IMR-90 (cell line): ENCODE measurements around the gene OR6B1. TPM values are rescaled to one million over a fixed set of nuclear protein-coding genes. Genes with fewer than 3 reads are reported as not detected.

ENCODE experiments used
- ATAC-seq: fragments of 200-7000 bp; cut with Tn5 transposase; 2 replicates; pipeline ENCODE4 v1.9.1; 2020; ENCODE audit warnings: low read depth, mild to moderate bottlenecking, moderate library complexity
- BruUV-seq: library from RNA; stranded (reverse); fragments of 400-500 nt; replicated peaks from 2 replicates; lab custom pipeline; 2021; lab: Mats Ljungman, UMichigan
- CTCF ChIA-PET: fragments of 300-600 bp; formaldehyde crosslinking; extraction: SDS; loops from one replicate; lab custom pipeline; 2021; ENCODE audit warnings: antibody characterized with exemption; lab: Yijun Ruan, JAX
- POLR2A ChIA-PET: fragments of 300-600 bp; sonication (Branson Sonifier 250); formaldehyde crosslinking; loops from one replicate; lab custom pipeline; 2022; ENCODE audit warnings: antibody characterized with exemption; ENCODE audit not compliant: unreplicated experiment; lab: Charles Lee
- DNase-seq: peaks from one replicate; pipeline ENCODE4 v3.0.0; 2013
- H2AFZ ChIP-seq: replicated peaks from 2 replicates; pipeline ENCODE3; 2013; ENCODE audit warnings: low read length, mild to moderate bottlenecking; ENCODE audit not compliant: poor library complexity
- H2AK5ac ChIP-seq: 2 replicates; pipeline ENCODE4 v1.6.1; 2013; ENCODE audit warnings: low read depth, low read length, inconsistent platforms
- H2AK9ac ChIP-seq: replicated peaks from 2 replicates; pipeline ENCODE3; 2013; ENCODE audit warnings: mild to moderate bottlenecking, low read depth, low read length, moderate library complexity; ENCODE audit not compliant: poor library complexity
- H2BK120ac ChIP-seq: 2 replicates; pipeline ENCODE4 v1.6.1; 2013; ENCODE audit warnings: low read depth, low read length, inconsistent platforms
- H2BK15ac ChIP-seq: 3 replicates; pipeline ENCODE4 v1.6.1; 2013; ENCODE audit warnings: low read depth, low read length, inconsistent platforms
- H2BK20ac ChIP-seq: 2 replicates; pipeline ENCODE4 v1.6.1; 2013; ENCODE audit warnings: low read depth, mild to moderate bottlenecking, inconsistent platforms, low read length, moderate library complexity
- H2BK5ac ChIP-seq: 2 replicates; pipeline ENCODE4 v1.6.1; 2013; ENCODE audit warnings: mild to moderate bottlenecking, low read depth, low read length, inconsistent platforms; ENCODE audit not compliant: poor library complexity, severe bottlenecking
- H3K14ac ChIP-seq: replicated peaks from 2 replicates; pipeline ENCODE4 v1.6.1; 2013; ENCODE audit warnings: low read depth, low read length, inconsistent platforms
- H3K18ac ChIP-seq: 2 replicates; pipeline ENCODE4 v1.6.1; 2013; ENCODE audit warnings: low read depth, low read length, control low read depth
- H3K23ac ChIP-seq: 2 replicates; pipeline ENCODE4 v1.6.1; 2013; ENCODE audit warnings: low read depth, low read length, inconsistent platforms
- H3K27ac ChIP-seq: 2 replicates; pipeline ENCODE4 v1.5.1; 2013; ENCODE audit warnings: mild to moderate bottlenecking, control low read depth, low read length; ENCODE audit not compliant: insufficient read depth
- H3K27me3 ChIP-seq: 2 replicates; pipeline ENCODE4 v1.6.1; 2013; ENCODE audit warnings: low read length; ENCODE audit not compliant: control insufficient read depth, insufficient read depth
- H3K36me3 ChIP-seq: 2 replicates; pipeline ENCODE4 v1.6.1; 2013; ENCODE audit warnings: low read length, mixed read lengths; ENCODE audit not compliant: control insufficient read depth, insufficient read depth
- H3K4ac ChIP-seq: 2 replicates; pipeline ENCODE4 v1.6.1; 2013; ENCODE audit warnings: low read depth, low read length, inconsistent platforms
- H3K4me1 ChIP-seq: 2 replicates; pipeline ENCODE4 v1.6.1; 2013; ENCODE audit warnings: low read length, mixed read lengths; ENCODE audit not compliant: control insufficient read depth, insufficient read depth
- H3K4me2 ChIP-seq: 2 replicates; pipeline ENCODE4 v1.6.1; 2013; ENCODE audit warnings: low read depth, mild to moderate bottlenecking, control low read depth, low read length, moderate library complexity
- H3K4me3 ChIP-seq: 2 replicates; pipeline ENCODE4 v1.5.1; 2013; ENCODE audit warnings: low read depth, mild to moderate bottlenecking, control low read depth, low read length, moderate library complexity; ENCODE audit not compliant: insufficient read depth
- H3K56ac ChIP-seq: 2 replicates; pipeline ENCODE4 v1.6.1; 2013; ENCODE audit warnings: low read length, inconsistent platforms; ENCODE audit not compliant: insufficient read depth; ENCODE audit errors: extremely low read depth
- H3K79me1 ChIP-seq, 2 experiments: 2 replicates each; pipeline ENCODE4 v1.6.1; 2013; ENCODE audit warnings: low read length in 2 of 2, inconsistent platforms in 1 of 2, low read depth in 1 of 2
- H3K9ac ChIP-seq: 2 replicates; pipeline ENCODE4 v1.6.1; 2013; ENCODE audit warnings: low read depth, low read length, control low read depth
- H3K9me1 ChIP-seq: 2 replicates; pipeline ENCODE4 v1.6.1; 2013; ENCODE audit warnings: low read length, inconsistent platforms; ENCODE audit not compliant: insufficient read depth
- H3K9me3 ChIP-seq: 2 replicates; pipeline ENCODE4 v1.6.1; 2013; ENCODE audit warnings: low read length; ENCODE audit not compliant: control insufficient read depth, insufficient read depth
- H4K20me1 ChIP-seq: 2 replicates; pipeline ENCODE4 v1.6.1; 2013; ENCODE audit warnings: low read length, inconsistent platforms; ENCODE audit not compliant: insufficient read depth
- H4K5ac ChIP-seq: 2 replicates; pipeline ENCODE4 v1.6.1; 2013; ENCODE audit warnings: mild to moderate bottlenecking, low read depth, low read length, control low read depth
- H4K8ac ChIP-seq, 2 experiments: 2 replicates each; pipeline ENCODE4 v1.6.1; 2013; ENCODE audit warnings: low read depth in 2 of 2, low read length in 2 of 2, control low read depth in 1 of 2, inconsistent platforms in 1 of 2
- H4K91ac ChIP-seq: 2 replicates; pipeline ENCODE4 v1.6.1; 2013; ENCODE audit warnings: low read depth, low read length, inconsistent platforms; ENCODE audit not compliant: insufficient read depth
- BHLHE40 ChIP-seq: fragments of 150-350 bp; IDR thresholded peaks from 2 replicates; pipeline ENCODE4 v1.6.1; 2016; ENCODE audit warnings: mild to moderate bottlenecking, low read depth, low read length
- CEBPB ChIP-seq: IDR thresholded peaks from 2 replicates; pipeline ENCODE4 v1.6.1; 2012; ENCODE audit warnings: low read depth, low read length, improper control_type of control experiment
- CHD1 ChIP-seq: IDR thresholded peaks from 2 replicates; pipeline ENCODE4 v1.6.1; 2012; ENCODE audit warnings: low read depth, low read length, improper control_type of control experiment
- FOS ChIP-seq: fragments of 150-350 bp; IDR thresholded peaks from 2 replicates; pipeline ENCODE4 v1.6.1; 2016; ENCODE audit warnings: low read depth, low read length
- MAFK ChIP-seq: IDR thresholded peaks from 2 replicates; pipeline ENCODE4 v1.6.1; 2012; ENCODE audit warnings: low read depth, low read length, improper control_type of control experiment
- MAZ ChIP-seq: IDR thresholded peaks from 2 replicates; pipeline ENCODE4 v1.6.1; 2012; ENCODE audit warnings: low read depth, mild to moderate bottlenecking, low read length, improper control_type of control experiment, moderate library complexity, borderline replicate concordance
- MXI1 ChIP-seq: IDR thresholded peaks from 2 replicates; pipeline ENCODE4 v1.6.1; 2012; ENCODE audit warnings: low read depth, mild to moderate bottlenecking, low read length, moderate library complexity, borderline replicate concordance
- NFE2L2 ChIP-seq: fragments of 150-350 bp; IDR thresholded peaks from 2 replicates; pipeline ENCODE4 v1.6.1; 2016; ENCODE audit warnings: low read depth, mild to moderate bottlenecking, low read length
- POLR2A ChIP-seq: IDR thresholded peaks from 2 replicates; pipeline ENCODE4 v1.6.1; 2012; ENCODE audit warnings: mild to moderate bottlenecking, low read depth, low read length
- RAD21 ChIP-seq: IDR thresholded peaks from 2 replicates; pipeline ENCODE4 v1.6.1; 2012; ENCODE audit warnings: low read length, improper control_type of control experiment
- RCOR1 ChIP-seq: IDR thresholded peaks from 2 replicates; pipeline ENCODE4 v1.6.1; 2012; ENCODE audit warnings: mild to moderate bottlenecking, low read length, improper control_type of control experiment; ENCODE audit not compliant: insufficient replicate concordance
- RFX5 ChIP-seq: IDR thresholded peaks from 2 replicates; pipeline ENCODE4 v1.8.0; 2012; ENCODE audit warnings: low read depth, mild to moderate bottlenecking, low read length, moderate library complexity
- SMC3 ChIP-seq: fragments of 150-350 bp; IDR thresholded peaks from 2 replicates; pipeline ENCODE4 v1.6.1; 2016; ENCODE audit warnings: low read depth, mild to moderate bottlenecking, antibody characterized with exemption, low read length, moderate library complexity
- WGBS, 2 experiments: methylation state at CpG; one replicate each; pipeline versions ENCODE4 v1.1.5 to v1.1.7; 2013; ENCODE audit warnings: missing lambda C conversion rate in 2 of 2; ENCODE audit not compliant: insufficient read length in 1 of 2; ENCODE audit errors: extremely low coverage in 2 of 2; 5-methylcytosine and 5-hydroxymethylcytosine counted together
- dilution Hi-C: fragments of 300-500 bp; cut with HindIII; formaldehyde crosslinking; loops from one replicate; pipeline ENCODE4 v1.14.3; 2018; ENCODE audit warnings: low sequenced_read_pairs; ENCODE audit not compliant: unreplicated experiment
- in situ Hi-C: fragments of 300-500 bp; cut with MboI; formaldehyde crosslinking; loops from 3 replicates; pipeline ENCODE4 v1.14.3; 2019; ENCODE audit warnings: low sequenced_read_pairs, inconsistent platforms, mixed read lengths
- intact Hi-C: fragments of 100-400 bp; cut with micrococcal nuclease; formaldehyde crosslinking; loops from 2 replicates; pipeline ENCODE4 v1.10.0; 2022
- polyA plus RNA-seq, 3 experiments: library from polyadenylated mRNA; depleted of rRNA; stranded (reverse); fragments of >200 nt; gene quantifications; 2 replicates each; pipeline ENCODE4 v1.2.3, GENCODE V29; 2012; ENCODE audit warnings: low replicate concordance in 1 of 3
- total RNA-seq: library from RNA; depleted of rRNA; stranded (reverse); fragments of >200 nt; gene quantifications from 2 replicates; pipeline ENCODE4 v1.2.3, GENCODE V29; 2012
- TF ChIP-seq, protein P1 (sequence below): fragments of 150-350 bp; IDR thresholded peaks from 2 replicates; pipeline ENCODE4 v1.6.1; 2017; ENCODE audit warnings: mild to moderate bottlenecking, antibody characterized with exemption, low read length, low read depth
- TF ChIP-seq, protein P2 (sequence below): conservative IDR thresholded peaks from 2 replicates; pipeline ENCODE4 v1.5.1; 2012; ENCODE audit warnings: mild to moderate bottlenecking, low read depth, low read length, improper control_type of control experiment
- TF ChIP-seq, protein P3 (sequence below): fragments of 150-350 bp; IDR thresholded peaks from 2 replicates; pipeline ENCODE4 v1.6.1; 2016; ENCODE audit warnings: low read depth, mild to moderate bottlenecking, low read length, moderate library complexity, borderline replicate concordance

The OR6B1 gene
- total and polyA plus RNA-seq, 2 of the 4 experiments (the other 2 are of a cell fraction) = not detected

DNA sequence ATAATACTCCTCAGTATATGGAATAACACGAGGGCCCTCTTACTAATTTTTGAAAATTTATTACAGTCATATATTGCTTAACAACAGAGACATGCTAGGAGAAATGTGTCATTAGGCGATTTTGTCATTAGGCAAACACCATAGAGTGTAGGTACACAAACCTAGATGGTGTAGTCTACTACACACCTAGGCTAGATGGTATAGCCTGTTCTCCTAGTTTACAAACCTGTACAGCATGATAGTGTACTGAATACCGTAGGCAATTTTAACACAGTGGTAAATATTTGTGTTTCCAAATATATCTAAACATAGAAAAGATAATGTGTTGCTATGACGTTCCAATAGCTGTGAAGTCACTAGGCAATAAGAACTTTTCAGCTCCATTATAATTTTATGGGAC, 32.7 kb upstream of the OR6B1 start:
- TF ChIP-seq, protein P1, sequence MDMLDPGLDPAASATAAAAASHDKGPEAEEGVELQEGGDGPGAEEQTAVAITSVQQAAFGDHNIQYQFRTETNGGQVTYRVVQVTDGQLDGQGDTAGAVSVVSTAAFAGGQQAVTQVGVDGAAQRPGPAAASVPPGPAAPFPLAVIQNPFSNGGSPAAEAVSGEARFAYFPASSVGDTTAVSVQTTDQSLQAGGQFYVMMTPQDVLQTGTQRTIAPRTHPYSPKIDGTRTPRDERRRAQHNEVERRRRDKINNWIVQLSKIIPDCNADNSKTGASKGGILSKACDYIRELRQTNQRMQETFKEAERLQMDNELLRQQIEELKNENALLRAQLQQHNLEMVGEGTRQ = no peak
- no peak for TF ChIP-seq CHD1
- no peak for TF ChIP-seq MAZ
- TF ChIP-seq RAD21 = no peak
- no peak for TF ChIP-seq FOS
- no peak for TF ChIP-seq CEBPB
- no peak for TF ChIP-seq MXI1
- TF ChIP-seq, protein P2, sequence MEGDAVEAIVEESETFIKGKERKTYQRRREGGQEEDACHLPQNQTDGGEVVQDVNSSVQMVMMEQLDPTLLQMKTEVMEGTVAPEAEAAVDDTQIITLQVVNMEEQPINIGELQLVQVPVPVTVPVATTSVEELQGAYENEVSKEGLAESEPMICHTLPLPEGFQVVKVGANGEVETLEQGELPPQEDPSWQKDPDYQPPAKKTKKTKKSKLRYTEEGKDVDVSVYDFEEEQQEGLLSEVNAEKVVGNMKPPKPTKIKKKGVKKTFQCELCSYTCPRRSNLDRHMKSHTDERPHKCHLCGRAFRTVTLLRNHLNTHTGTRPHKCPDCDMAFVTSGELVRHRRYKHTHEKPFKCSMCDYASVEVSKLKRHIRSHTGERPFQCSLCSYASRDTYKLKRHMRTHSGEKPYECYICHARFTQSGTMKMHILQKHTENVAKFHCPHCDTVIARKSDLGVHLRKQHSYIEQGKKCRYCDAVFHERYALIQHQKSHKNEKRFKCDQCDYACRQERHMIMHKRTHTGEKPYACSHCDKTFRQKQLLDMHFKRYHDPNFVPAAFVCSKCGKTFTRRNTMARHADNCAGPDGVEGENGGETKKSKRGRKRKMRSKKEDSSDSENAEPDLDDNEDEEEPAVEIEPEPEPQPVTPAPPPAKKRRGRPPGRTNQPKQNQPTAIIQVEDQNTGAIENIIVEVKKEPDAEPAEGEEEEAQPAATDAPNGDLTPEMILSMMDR = no peak
- TF ChIP-seq RCOR1 = no peak
- no peak for TF ChIP-seq BHLHE40
- TF ChIP-seq POLR2A = no peak
- TF ChIP-seq, protein P3, sequence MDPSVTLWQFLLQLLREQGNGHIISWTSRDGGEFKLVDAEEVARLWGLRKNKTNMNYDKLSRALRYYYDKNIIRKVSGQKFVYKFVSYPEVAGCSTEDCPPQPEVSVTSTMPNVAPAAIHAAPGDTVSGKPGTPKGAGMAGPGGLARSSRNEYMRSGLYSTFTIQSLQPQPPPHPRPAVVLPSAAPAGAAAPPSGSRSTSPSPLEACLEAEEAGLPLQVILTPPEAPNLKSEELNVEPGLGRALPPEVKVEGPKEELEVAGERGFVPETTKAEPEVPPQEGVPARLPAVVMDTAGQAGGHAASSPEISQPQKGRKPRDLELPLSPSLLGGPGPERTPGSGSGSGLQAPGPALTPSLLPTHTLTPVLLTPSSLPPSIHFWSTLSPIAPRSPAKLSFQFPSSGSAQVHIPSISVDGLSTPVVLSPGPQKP = no peak
- no peak for TF ChIP-seq SMC3
- no peak for TF ChIP-seq NFE2L2
- TF ChIP-seq RFX5 = no peak
- no peak for TF ChIP-seq MAFK
- Histone ChIP-seq H3K27me3 (no peaks in the 10 kb centered on the region), H3K4me2 (no peak overlapping the region), H3K9ac (no peak overlapping the region), H3K27ac (no peak overlapping the region), H3K56ac (no peak overlapping the region), H3K79me1 (no peaks in the 10 kb centered on the region), H3K9me3 (no peaks in the 10 kb centered on the region), H2BK20ac (no peak overlapping the region), H3K4ac (no peak overlapping the region), H2BK120ac (no peak overlapping the region), H3K4me3 (no peak overlapping the region), H3K23ac (no peak overlapping the region), H2AFZ (no peak overlapping the region), H4K91ac (no peak overlapping the region), H2AK5ac (no peak overlapping the region), H4K5ac (no peak overlapping the region), H3K4me1 (no peaks in the 10 kb centered on the region), H3K18ac (no peak overlapping the region), H3K14ac (no peak overlapping the region), H4K8ac (no peak overlapping the region), H3K9me1 (no peaks in the 10 kb centered on the region), H2BK5ac (no peak overlapping the region), H4K20me1 (no peaks in the 10 kb centered on the region), H2BK15ac (no peak overlapping the region), H3K36me3 (no peaks in the 10 kb centered on the region), H2AK9ac (no peak overlapping the region)
- POLR2A ChIA-PET = no interaction called here
- no peak for DNase-seq
- intact Hi-C loops = no loop called here
- ATAC-seq = no peak
- no CpG with 5 or more reads among the region's 4 CpGs for WGBS, 2 experiments
- CTCF ChIA-PET = no interaction called here
- in situ Hi-C loops = no loop called here
- dilution Hi-C loops = no loop called here
- BruUV-seq = no TSS peak
